HT1080 (cell line): ENCODE measurements around the gene SORCS2. TPM values are rescaled to one million over a fixed set of nuclear protein-coding genes. Genes with fewer than 3 reads are reported as not detected.

Experiments used
- DNase-seq: peaks from one replicate; pipeline ENCODE4 v3.0.0-alpha.2; 2015; ENCODE audit warnings: low read depth
- total RNA-seq: library from RNA; depleted of rRNA; stranded (reverse); fragments of >200 nt; shearing (Covaris generic); gene quantifications from 2 replicates; pipeline ENCODE4 v1.2.3, GENCODE V29; 2014

The SORCS2 gene
- total RNA-seq, 1 experiment from 2014 or later = 5.4 TPM

GRCh38 chr4:7712021-7712671 is 519.8 kb downstream of the SORCS2 start:
- DNase-seq = no peak

GRCh38 chr4:7713757-7714156 is 521.4 kb downstream of the SORCS2 start:
- DNase-seq = no peak

DNA sequence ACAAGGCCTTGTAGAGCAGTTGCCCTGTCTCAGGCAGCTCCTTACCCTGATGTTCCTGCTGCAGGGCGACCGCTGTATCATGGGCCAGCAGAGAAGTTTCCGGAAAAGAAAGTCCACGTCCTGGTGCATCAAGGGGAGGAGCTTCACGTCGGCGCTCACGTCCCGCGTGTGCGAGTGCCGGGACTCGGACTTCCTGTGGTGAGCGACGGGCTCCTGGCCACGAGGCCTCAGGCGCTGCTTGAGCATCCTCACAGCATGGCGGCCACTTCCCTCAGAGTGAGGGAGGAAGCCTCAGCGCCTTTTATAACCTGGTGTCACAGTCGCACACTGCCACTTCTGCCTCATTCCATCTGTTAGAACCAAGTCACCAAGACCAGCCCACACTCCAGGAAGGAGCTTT is 521.8 kb downstream of the SORCS2 start:
- no peak for DNase-seq

DNA sequence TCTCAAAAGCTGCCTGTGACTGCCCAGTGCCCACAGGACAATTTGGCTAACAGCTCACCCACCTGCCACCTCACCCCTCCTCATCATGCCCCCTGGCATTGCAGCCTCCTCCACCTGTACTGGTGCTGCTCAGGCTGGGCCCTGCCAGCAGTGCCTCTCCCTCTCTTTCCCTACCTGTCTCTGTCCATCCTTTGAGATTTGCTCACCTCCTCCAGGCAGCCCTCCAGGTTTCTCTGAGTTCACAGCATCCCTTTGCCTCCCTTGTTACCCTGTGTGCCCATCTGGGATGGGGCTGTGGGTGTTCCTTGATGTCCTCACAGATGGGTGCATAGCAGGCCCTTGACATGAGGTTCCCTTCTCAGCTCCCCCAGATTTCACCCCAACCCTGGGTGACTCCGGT is 522.4 kb downstream of the SORCS2 start:
- DNase-seq = no peak

DNA sequence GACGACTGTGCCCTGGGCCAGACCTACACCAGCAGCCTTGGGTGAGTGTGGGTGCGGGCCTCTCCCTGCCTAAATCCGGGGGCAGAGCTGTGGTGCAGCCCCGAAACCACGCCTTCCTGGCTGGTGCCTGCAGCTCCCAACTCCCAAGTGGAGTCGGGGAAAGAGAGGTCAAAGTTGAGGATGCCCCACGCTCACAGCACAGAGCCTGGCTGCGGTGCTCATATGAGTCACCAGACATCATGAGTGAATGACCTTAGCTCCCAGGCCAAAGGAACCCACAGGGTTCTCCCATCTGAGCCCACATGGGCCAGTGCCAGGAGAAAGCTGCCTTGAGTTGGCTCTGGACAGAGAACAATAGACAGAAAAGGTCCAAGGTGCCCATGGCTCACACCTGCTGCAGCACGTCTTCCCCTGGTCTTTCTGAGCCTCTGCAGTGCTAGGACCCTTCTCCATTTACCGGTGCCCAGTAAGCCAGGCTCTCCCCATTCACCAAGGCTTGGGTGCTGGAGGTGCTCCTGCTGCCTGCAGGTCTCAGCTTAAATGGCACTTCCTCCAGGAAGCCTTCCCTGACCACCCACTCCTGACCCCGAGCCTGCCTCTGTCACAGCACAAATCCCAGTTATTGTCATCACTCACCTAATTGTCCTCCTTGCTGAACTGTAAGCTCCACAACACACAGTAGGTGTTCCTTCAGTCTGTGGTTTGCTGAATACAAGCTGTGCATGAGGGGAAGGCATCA is 523.1 kb downstream of the SORCS2 start:
- no peak for DNase-seq

DNA sequence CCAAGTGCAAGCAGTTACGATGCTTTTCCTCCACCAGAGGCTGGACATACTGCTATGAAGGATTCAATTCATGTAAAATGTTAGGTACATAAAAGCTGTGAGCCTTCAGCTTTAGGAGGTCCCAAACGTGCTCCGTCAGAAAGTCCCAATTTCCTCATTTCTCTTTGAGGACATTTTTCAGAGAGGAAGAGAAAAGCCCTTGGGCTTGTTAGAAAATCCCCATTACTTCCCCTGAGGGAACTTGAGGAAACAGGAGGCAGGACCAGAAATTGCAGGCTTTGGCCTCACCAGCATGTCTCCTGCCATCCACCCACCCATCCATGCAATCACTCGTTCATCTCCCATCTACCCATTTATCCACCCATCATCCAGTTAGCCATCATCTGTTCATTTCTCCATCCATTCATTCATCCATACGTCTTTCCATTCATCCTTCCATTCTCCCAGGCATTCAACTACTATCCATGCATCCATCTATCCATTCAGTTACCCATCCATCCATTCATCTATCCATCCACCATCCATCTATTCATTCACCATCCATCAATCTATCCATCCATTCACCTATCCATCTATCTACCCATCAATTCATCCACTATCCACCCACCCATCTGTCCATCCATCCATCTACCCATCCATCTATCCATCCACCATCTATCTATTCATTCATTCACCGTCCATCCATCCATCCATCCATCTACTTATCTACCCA is 523.8 kb downstream of the SORCS2 start:
- DNase-seq = no peak

GRCh38 chr4:7717161-7717560 is 524.8 kb downstream of the SORCS2 start:
- DNase-seq = no peak

GRCh38 chr4:7717946-7718490 is 525.7 kb downstream of the SORCS2 start:
- no peak for DNase-seq

DNA sequence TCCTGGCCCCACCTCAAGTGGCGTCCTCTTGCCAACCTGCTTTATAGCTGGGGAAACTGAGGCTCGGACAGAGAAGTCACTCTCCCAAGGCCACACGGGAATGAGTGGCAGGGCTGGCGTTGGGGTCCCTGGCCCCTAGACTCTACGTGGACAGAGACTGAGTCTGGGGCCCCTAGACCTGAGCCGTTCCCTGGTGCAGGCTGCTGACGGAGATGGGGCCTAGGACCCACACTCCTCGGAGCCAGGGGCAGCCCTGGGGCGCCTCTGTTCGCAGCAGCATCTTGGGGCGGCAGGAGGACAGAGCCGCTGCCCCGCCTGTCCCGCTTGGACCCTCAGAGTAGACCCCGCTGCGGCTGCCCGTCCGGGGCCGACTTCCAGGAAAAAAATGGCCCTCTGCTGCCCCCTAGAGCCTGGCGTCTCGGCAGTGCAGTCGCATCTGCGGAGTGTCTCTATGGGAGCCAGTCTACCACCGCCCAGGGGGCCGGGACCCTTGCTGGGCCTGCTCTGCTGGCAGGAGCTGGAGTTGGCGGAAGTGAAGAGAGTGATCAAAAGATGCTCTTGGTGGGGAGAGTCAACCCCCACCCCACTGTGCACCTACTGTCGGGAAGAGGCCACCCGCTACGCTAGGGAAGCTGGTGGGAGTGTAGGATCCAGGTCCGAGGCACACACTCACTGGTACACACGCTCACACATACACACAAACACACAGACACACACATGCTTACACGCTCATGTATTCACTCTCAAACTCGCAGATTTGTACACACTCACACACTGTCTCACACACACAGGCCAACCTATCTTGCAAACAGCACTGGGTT is 527.2 kb downstream of the SORCS2 start:
- DNase-seq = no peak

- DNase-seq = no peak
Observed at GRCh38 chr4:7721984-7722551, 529.7 kb downstream of the SORCS2 start.

- no peak for DNase-seq
Observed at GRCh38 chr4:7722766-7723387, 530.5 kb downstream of the SORCS2 start.

GRCh38 chr4:7723625-7724024 is 531.3 kb downstream of the SORCS2 start:
- no peak for DNase-seq

GRCh38 chr4:7725951-7726350 is 533.6 kb downstream of the SORCS2 start:
- peak; percentile 87 for DNase-seq

- no peak for DNase-seq
Observed at GRCh38 chr4:7726665-7727413, 534.5 kb downstream of the SORCS2 start.

- no peak for DNase-seq
Observed at GRCh38 chr4:7727749-7728148, 535.4 kb downstream of the SORCS2 start.

- DNase-seq = no peak
Observed at GRCh38 chr4:7731437-7731836, 539.1 kb downstream of the SORCS2 start.

DNA sequence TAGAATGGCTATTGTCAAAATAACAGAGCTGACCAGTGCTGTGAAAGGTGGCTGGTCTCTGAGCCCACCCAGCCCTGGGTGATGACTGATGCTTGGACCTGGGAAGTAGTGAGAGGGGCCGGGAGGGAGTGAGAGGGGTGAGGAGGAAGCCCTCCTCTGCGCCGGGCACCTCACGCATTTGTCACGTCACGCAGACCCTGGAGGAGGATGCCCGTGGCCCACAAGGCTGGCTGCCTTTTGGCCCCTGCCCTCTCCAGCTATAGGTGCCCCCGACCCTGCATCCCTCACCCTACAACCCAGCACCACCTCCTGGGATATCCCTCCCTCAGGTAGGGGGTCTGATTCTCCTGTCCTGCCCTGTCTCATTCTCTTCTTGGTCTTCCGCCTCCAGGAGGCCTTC is 539.9 kb downstream of the SORCS2 start:
- DNase-seq = no peak

DNA sequence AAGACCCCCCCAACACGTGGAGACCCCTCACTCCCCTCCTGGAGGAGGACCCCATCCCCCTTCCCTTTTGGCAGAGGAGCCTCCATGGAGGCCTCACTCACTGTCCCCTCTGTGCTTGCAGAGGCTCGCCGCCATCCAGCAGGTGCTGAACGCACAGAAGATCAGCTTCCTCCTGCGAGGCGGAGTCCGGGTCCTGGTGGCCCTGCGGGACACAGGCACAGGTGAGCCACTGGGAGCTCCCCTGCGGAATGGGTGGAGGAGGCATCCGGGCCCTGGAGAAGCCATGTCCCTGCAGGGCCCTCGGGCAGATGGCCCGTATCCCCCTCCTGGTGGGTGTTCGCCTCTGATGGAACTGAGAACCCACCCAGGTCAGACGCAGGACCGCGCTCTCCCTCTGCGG is 540.9 kb downstream of the SORCS2 start:
- no peak for DNase-seq

GRCh38 chr4:7733801-7734650 is 541.7 kb downstream of the SORCS2 start:
- DNase-seq = no peak
